ENCODE results near the gene ABCA10.

ABCA10 gene

DNA sequence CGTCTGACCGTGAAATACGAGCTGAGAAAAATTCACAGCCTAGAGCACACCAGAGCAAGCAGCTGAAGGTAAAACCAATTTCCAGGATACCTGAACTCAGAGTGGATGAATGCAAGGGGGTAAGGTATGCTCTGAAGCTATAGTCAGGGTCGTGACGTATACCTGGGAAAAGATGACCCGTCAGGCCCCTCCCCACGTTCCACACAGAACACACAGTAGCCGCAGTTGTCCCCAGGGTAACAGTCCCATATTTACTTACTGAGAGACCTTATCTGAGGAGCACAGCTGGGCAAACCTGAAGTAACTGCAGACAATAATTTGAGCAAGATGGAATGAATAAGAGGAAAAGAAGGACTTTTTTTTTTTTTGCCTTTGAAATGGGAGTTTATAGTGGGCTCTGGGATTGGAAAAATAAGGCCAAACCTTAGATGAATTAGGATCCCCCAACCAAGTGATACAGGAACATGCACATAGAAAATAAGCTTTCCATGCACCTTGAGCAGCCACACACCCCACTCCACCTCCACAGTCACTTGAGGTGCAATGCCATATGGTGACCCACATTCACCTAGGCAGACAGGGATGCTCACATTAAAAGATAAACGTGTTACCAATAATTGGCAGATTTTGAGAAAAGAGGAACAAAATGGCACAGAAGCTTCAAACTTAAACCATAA lies 124.9 kb downstream of the ABCA10 start:
- no peak for DNase-seq (ENCODE audit: low read depth)

DNA sequence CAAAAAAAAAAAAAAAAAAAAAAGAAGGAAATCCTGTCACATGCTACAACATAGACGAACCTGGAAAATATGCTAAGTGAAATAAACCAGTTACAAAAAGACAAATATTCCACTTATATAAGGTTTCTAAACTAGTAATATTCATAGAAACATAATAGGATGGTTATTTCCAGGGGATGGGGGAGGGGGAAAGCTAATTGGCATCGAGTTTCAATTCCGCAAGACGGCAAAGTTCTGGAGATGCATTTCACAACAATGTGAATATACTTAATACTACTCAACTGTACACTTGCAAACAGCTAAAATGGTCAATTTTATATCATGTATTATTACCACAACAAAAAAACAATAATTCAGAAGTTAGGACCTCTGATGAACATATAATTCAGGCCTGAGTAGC lies 130.0 kb downstream of the ABCA10 start:
- no peak for DNase-seq (ENCODE audit: low read depth)

Measured in amniotic epithelial cell (primary cell).